GM21367 (cell line): ENCODE data around the gene IRGC.
"Not testable (repeated sequence)": the region's sequence is repeated elsewhere in the genome, so short reads cannot be mapped to it uniquely, and the experiment has no call there.

Experiments used
- ATAC-seq: cut with Tn5 transposase; IDR thresholded peaks from one replicate; pipeline ENCODE4 v1.9.1; 2021; ENCODE audit not compliant: unreplicated experiment

Gene IRGC

GRCh38 chr19:43715776-43716175, at the start of gene IRGC:
Gene IRGC (plus strand): TSS chr19:43716076. CDS start chr19:43718559, 2,483 bp downstream.
- ATAC-seq: no peak

GRCh38 chr19:43667126-43667875, 48.6 kb upstream of the IRGC start:
- no peak for ATAC-seq

DNA sequence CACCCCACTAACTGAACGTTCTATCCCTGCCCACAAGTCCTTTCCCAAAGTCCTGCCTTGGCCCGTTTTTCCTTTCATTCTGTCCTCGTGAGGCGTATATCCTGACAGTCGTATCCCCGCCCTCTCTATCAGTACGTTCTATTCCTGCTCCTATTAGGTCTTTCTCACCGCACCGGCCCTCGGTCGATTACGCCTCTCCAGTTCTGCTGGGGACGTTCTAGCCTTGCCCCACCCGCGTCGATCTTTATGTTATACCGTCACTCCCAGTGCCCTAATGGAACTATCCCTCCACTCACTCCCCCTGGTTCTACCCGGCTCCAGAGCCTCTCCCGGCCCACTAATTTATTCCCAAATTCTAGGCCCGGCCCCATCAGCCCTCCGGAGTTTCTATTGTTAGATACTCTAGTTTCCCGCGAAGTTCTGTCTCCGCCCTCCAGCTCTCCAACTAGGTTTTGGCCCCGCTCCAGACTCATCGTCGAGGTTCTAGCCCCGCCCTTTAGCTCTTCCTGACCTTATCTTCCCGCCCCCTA, 47.9 kb upstream of the IRGC start:
- no peak for ATAC-seq

- peak; percentile 82 for ATAC-seq
Observed at GRCh38 chr19:43668406-43669109, 47.3 kb upstream of the IRGC start.

- no peak for ATAC-seq
Observed at GRCh38 chr19:43672061-43672679, 43.7 kb upstream of the IRGC start.

GRCh38 chr19:43673637-43674036, 42.2 kb upstream of the IRGC start:
- no peak for ATAC-seq

- no peak for ATAC-seq
Observed at GRCh38 chr19:43674183-43674582, 41.7 kb upstream of the IRGC start.

DNA sequence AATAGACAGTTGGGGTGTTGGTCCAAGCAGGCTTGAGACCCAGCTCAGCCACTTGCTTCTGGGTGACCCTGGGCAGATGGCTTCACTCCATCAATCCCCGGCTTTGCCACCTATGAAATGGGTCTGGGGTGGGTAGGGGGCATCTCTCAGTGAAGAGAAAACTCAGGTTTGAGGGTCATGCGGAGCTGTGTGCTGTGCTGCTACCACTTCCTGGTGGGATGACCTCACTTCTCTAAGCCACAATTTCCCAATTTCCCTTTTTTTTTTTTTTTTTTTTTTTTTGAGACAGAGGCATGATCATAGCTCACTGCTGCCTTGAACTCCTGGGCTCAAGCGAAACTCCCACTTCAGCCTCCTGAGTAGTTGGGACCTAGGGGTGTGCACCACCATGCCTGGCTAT, 41.3 kb upstream of the IRGC start:
- ATAC-seq: no peak

DNA sequence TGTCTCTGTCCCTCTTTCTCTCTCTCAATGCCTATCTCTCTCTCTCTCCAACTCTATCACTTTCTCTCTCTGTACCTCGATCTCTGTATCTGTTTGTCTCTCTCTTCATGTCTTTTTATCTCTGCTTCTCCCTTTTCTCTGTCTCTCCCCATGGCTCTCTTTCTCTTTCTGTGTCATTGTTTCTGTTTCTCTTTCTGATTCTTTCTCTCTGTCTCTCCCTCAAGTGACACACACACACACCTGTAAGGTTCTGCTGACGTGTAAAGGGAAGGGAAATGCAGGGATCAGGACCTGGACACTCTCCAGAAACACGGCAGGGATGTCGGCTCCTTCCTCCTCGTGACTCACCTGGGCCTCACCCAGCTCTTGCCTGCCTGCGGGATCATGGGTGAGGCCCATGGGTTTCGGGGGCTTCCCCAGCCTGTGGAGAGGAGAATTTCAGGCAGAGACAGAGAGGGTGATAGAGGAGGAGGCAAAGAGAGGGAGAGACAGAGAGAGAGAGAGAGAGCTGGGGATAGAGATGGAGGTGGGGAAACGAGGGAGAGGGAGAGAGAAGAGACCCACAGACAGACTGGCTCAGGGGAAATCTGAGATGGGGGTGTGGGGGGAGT, 40.5 kb upstream of the IRGC start:
- ATAC-seq: no peak

GRCh38 chr19:43675906-43676305, 40.0 kb upstream of the IRGC start:
- ATAC-seq: no peak

DNA sequence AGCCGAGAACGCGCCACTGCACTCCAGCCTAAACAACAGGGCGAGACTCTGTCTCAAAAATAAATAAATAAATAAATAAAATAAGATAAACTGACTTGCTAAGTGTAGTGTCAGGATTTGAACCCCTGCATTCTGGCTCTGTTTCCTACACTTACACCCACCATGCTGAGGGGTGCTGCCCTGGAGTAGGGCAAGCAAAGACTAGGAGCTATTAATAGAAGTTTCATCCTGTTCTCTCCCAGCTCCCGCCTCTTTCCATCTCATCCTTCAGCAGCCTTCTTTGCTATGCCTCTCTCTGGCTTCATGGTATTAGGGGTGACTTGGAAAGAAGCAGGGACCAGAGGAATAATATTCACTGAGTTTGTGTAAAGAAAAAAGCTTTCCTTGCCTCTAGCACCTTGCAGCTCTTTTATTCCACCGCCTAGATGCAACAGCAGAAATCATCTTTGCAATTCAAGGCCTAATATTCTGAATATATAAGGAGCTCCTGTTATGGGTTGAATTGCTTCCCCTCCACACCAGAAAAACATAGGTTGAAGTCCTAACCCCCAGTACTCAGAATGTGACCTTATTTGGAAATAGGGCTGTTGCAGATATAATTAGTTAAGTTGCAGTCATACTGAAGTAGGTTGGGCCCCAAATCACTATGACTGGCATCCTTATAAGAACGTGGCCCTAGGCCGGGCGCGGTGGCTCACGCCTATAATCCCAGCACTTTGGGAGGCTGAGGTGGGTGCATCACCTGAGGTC, 37.2 kb upstream of the IRGC start:
- no peak for ATAC-seq

GRCh38 chr19:43681821-43682220, 34.1 kb upstream of the IRGC start:
- no peak for ATAC-seq

- not testable (repeated sequence) for ATAC-seq
Observed at GRCh38 chr19:43682269-43682668, 33.6 kb upstream of the IRGC start.

DNA sequence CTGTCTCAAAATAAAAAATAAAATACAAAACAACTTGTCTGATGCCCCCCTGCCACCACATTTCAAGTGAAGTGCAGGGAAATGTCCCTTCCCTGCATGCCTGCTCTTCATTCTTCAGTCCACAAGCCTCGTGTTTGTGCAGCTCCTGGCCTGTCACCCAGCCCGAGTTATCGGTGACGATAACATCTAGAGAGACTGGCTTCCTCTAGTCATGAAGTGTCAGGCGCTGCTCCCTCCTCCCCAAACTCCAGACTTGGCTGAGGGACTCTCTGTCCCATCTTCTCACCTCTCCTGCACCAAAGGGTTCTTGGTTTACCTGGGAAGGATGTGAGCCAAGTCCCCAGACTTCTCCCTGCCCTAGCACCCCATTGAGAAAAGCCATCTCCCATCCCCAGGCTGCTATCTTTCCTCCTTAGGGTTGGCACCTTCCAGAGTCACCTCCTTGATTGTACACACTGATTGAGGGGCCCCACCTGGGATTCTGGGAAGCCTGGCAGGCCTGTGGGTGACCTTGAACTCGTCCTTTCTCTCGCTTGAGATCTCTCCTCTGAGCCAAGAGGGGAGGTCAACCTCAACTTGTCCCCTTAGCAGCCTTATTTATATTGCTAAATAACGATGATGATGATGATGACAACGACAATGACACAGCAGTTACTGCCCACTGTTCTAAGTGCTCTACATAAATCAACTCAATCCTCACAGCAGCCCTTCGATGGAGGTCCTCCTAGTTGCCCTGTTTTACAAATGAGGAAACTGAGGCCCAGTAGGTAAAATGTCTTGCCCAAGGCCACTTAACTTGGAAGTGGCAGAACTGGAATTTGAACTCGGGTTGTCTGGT, 32.8 kb upstream of the IRGC start:
- ATAC-seq: no peak

- no peak for ATAC-seq
Observed at GRCh38 chr19:43683905-43684304, 32.0 kb upstream of the IRGC start.

DNA sequence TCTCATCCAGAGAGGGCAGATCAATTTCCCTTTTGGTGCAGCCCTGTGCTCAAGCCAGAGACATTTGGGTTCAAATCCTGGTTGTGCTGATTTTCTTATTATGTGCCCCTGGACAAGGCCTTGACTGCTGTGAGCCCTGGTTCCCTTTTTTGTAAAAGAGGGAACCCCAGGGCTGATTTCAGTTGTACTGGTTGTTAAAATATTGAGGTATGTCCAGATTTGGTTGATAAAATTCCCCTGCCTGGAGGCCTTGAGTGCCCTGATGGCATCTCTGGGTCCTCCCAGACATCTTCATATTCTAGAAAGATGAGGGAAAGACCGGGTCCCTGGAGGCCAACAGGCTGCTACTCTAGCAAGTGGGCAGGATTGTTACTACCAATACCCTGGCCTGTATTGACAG, 31.6 kb upstream of the IRGC start:
- ATAC-seq: no peak

DNA sequence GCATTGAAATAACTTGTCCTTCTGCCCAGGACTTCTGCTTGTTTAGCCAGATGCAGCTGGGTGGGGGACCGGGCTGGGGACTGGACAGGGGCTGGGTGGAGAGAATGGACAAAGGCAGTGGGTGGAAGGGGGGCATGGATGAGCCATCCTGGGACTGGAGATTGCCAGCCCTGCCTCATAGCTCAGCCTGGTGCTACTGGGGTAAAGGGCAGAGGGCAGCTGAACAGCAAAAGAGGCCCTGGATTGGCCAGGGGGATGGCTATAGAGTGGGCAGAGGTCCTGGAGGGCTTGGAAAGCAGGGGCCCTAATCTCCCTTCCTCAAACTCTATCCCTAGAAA, 28.2 kb upstream of the IRGC start:
- ATAC-seq: no peak

DNA sequence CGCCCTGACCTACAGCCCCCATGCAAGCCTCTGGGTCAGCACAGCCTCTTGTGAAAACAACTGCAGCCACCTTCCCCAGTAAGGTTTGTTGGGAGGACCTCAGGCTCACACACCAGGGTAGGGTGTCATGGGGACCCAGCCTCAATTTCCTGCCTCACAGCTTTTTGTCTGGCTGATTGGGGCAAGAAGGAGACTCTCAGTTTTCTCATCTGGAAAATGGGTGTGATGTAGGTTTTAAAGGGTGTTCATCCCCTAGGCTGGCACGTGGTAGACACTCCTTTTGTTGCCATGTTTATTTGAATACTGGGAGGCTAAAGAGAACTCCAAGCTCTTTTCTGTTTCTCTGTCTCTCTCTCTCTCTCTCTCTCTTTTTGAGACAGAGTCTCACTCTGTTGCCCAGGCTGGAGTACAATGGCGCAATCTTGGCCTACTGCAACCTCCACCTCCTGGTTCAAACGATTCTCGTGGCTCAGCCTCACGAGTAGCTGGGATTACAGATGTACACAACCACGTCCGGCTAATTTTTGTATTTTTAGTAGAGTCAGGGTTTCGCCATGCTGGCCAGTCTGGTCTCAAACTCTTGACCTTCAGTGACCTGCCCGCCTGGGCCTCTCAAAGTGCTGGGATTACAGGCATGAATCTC, 27.7 kb upstream of the IRGC start:
- no peak for ATAC-seq

DNA sequence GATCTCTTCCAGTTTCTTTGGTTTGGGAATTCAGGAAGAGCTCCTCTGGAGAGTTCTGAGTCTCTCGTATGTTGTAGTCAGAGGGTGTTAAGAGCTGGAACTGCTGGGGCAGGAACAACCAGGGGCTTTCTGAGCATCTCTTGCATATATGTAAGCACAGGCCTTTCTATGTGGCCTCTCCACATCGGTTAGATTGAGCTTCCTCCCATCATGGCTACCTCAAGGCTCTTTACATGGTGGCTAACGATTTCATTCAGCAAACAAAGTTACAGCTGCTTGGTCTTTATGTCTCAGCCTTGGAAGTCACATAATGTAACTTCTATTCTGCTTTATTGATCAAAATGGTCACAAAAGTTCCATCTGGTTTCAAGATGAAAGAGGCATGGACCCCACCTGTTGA, 25.4 kb upstream of the IRGC start:
- ATAC-seq: no peak

- ATAC-seq: no peak
Observed at GRCh38 chr19:43690890-43691289, 25.0 kb upstream of the IRGC start.
